SH-SY5Y (cell line): ENCODE data around the gene DSCAML1.

ENCODE experiments used
- GATA2 ChIP-seq: IDR thresholded peaks from 2 replicates; pipeline ENCODE4 v1.6.1; 2011; ENCODE audit warnings: mild to moderate bottlenecking, low read depth, low read length
- GATA3 ChIP-seq: IDR thresholded peaks from 2 replicates; pipeline ENCODE4 v1.6.1; 2011; ENCODE audit warnings: low read depth, mild to moderate bottlenecking, low read length, moderate library complexity

- no peak for TF ChIP-seq GATA2
- TF ChIP-seq GATA3, result no peak
Measured at GRCh38 chr11:117720061-117720511, 76.9 kb downstream of the DSCAML1 start.
